Posterior cingulate gyrus (tissue), 11 donors: ENCODE data around the gene PTPN18.

Experiments used
- DNase-seq, 10 donors: peaks; one replicate each; pipeline versions ENCODE4 v3.0.0 to v3.0.0-alpha.2; 2020 to 2021; ENCODE audit warnings: mixed read lengths in 3 of 10
- intact Hi-C: fragments of 100-400 bp; cut with DNase I; formaldehyde crosslinking; loops from one replicate; pipeline ENCODE4 v1.15.1; 2023

The PTPN18 gene

GRCh38 chr2:130376433-130377293 lies 20.8 kb downstream of the PTPN18 start:
- DNase-seq = no peak
- intact Hi-C loops = no loop called here

- intact Hi-C loops = no loop called here
Measured at GRCh38 chr2:130377491-130377890, 21.6 kb downstream of the PTPN18 start.

GRCh38 chr2:130378206-130378897 lies 22.5 kb downstream of the PTPN18 start:
- intact Hi-C loops = no loop called here
- no peak for DNase-seq

More at GRCh38 chr2:130377491-130377890, 21.6 kb downstream of the PTPN18 start:
- DNase-seq = no peak

GRCh38 chr2:130378898-130379214 lies 23.0 kb downstream of the PTPN18 start:
- DNase-seq = no peak
- intact Hi-C loops = no loop called here

GRCh38 chr2:130380096-130380934 lies 24.5 kb downstream of the PTPN18 start:
- peak in 2 of 10 donors; percentile 66 to 69 for DNase-seq
- intact Hi-C loops = no loop called here

GRCh38 chr2:130381145-130381544 lies 25.3 kb downstream of the PTPN18 start:
- DNase-seq = peak in 1 of 10 donors; percentile 52
- intact Hi-C loops = no loop called here

- intact Hi-C loops = no loop called here
- peak in 1 of 10 donors; percentile 49 for DNase-seq
Measured at GRCh38 chr2:130381619-130382018, 25.8 kb downstream of the PTPN18 start.

- DNase-seq = no peak
- intact Hi-C loops = no loop called here
Measured at GRCh38 chr2:130382313-130382917, 26.6 kb downstream of the PTPN18 start.

- DNase-seq = peak in 1 of 10 donors; percentile 12
- intact Hi-C loops = loop anchor here (5.0 kb wide), 1 partner anchor 43 kb away; the partner anchor contains the start of gene IMP4
Measured at GRCh38 chr2:130385709-130386108, 29.9 kb downstream of the PTPN18 start.

GRCh38 chr2:130387071-130387400 lies 31.2 kb downstream of the PTPN18 start:
- intact Hi-C loops = loop anchor here (5.0 kb wide), 1 partner anchor 45 kb away; the partner anchor contains the start of gene IMP4

GRCh38 chr2:130387804-130388203 lies 31.9 kb downstream of the PTPN18 start:
- DNase-seq = peak in 2 of 10 donors; percentile 71 to 72
- intact Hi-C loops = loop anchor here (5.0 kb wide), 1 partner anchor 46 kb away; the partner anchor contains the start of gene IMP4

More at GRCh38 chr2:130387071-130387400, 31.2 kb downstream of the PTPN18 start:
- DNase-seq = no peak

GRCh38 chr2:130388221-130388907 lies 32.5 kb downstream of the PTPN18 start:
- intact Hi-C loops = loop anchor here (5.0 kb wide), 1 partner anchor 46 kb away; the partner anchor contains the start of gene IMP4
- no peak for DNase-seq

GRCh38 chr2:130389358-130389757 lies 33.5 kb downstream of the PTPN18 start:
- intact Hi-C loops = loop anchor here (5.0 kb wide), 1 partner anchor 47 kb away; the partner anchor contains the start of gene IMP4
- no peak for DNase-seq

GRCh38 chr2:130389783-130390182 lies 33.9 kb downstream of the PTPN18 start:
- intact Hi-C loops = loop anchor here (5.0 kb wide), 1 partner anchor 47 kb away; the partner anchor contains the start of gene IMP4

GRCh38 chr2:130390460-130391057 lies 34.7 kb downstream of the PTPN18 start:
- intact Hi-C loops = no loop called here

More at GRCh38 chr2:130389783-130390182, 33.9 kb downstream of the PTPN18 start:
- peak in 1 of 10 donors; percentile 7 for DNase-seq

GRCh38 chr2:130391058-130391871 lies 35.4 kb downstream of the PTPN18 start:
- peak; percentile 71 to 99 (median 86) for DNase-seq
- intact Hi-C loops = no loop called here

More at GRCh38 chr2:130390460-130391057, 34.7 kb downstream of the PTPN18 start:
- peak in 2 of 10 donors; percentile 76 to 83 for DNase-seq

GRCh38 chr2:130391872-130392670 lies 36.2 kb downstream of the PTPN18 start:
- peak in 7 of 10 donors; percentile 42 to 87 (median 54) for DNase-seq
- intact Hi-C loops = no loop called here
